Measurements from ENCODE around the gene AQP4. TPM values are rescaled to one million over a fixed set of nuclear protein-coding genes. Genes with fewer than 3 reads are reported as not detected.

AQP4 gene
- total RNA-seq, 2 donors from 2014 or later, result 10.0 to 14.9 TPM

DNA sequence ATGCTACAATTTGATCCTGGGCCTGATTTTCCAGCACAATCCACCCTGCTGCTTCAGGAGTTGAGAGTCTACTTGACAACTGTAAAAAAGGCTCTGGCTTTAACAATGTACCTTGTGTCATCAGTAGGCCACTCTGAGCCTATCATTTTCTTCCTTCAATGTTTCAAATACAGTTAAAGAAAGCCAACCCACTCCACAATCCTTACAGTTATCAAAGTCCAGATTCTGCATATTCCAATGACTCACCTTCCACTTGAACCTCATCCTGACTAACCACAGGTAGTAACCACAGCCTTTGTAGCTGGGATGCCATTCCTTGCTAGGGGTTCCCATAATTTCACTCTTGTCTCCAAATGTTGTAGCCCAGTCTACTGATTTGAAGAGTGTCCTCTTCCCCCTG, 35.5 kb upstream of the AQP4 start:
- Histone ChIP-seq H3K4me1 (no peaks in the 10 kb centered on the region), H3K27me3 (no peaks in the 10 kb centered on the region), H3K36me3 (no peaks in the 10 kb centered on the region), H3K9me3 (no peaks in the 10 kb centered on the region), H3K4me3 (no peak overlapping the region), H3K27ac (no peak overlapping the region)
- no peak for DNase-seq (ENCODE audit: low spot score)
- TF ChIP-seq, protein P1, sequence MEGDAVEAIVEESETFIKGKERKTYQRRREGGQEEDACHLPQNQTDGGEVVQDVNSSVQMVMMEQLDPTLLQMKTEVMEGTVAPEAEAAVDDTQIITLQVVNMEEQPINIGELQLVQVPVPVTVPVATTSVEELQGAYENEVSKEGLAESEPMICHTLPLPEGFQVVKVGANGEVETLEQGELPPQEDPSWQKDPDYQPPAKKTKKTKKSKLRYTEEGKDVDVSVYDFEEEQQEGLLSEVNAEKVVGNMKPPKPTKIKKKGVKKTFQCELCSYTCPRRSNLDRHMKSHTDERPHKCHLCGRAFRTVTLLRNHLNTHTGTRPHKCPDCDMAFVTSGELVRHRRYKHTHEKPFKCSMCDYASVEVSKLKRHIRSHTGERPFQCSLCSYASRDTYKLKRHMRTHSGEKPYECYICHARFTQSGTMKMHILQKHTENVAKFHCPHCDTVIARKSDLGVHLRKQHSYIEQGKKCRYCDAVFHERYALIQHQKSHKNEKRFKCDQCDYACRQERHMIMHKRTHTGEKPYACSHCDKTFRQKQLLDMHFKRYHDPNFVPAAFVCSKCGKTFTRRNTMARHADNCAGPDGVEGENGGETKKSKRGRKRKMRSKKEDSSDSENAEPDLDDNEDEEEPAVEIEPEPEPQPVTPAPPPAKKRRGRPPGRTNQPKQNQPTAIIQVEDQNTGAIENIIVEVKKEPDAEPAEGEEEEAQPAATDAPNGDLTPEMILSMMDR (IDR thresholded peaks at IDR 0.05), result no peak

DNA sequence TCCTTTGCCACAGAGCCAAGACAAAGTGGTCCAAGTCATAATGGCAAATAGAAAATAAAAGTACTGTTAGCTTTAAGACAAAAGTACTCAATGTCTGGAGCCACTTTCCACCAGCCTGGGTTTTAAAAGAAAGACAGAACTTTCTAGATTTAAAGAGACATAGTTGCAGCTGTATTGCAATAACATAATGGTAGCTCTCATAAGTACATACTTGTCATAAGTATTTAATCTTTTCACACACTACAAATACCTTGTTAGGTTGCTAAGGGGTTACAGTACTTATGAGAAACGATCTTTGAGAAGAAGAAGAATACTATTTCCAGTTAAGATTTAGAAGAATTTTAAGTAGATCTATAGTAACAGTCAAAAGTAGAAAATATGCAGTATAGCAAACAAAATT, 28.9 kb upstream of the AQP4 start:
- Histone ChIP-seq H3K27ac (no peak overlapping the region), H3K4me1 (no peaks in the 10 kb centered on the region), H3K9me3 (no peaks in the 10 kb centered on the region), H3K36me3 (no peaks in the 10 kb centered on the region), H3K4me3 (no peak overlapping the region), H3K27me3 (no peaks in the 10 kb centered on the region)
- no peak for DNase-seq (ENCODE audit: low spot score)
- TF ChIP-seq, protein P1 (IDR thresholded peaks at IDR 0.05), result no peak

DNA sequence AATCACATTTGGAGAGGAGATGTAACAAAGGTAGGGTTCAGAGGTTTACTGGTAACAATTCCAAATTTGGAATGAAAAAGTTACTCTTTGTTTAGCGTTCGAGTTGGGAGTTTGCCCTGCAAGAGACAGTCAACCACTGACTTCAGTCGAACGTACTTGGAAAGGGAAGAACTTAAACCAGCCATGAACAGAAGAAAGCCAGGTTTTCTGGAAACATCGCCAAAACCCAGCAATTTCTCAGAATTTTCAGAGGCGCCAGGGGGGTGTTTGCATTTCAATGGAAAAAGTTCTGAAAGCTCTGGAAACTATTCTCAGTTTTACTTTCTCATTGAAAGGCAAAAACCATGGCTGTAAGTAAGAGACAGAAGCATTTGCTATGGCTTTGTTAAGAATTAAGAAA, 28.5 kb upstream of the AQP4 start:
- DNase-seq (ENCODE audit: low spot score), result no peak
- Histone ChIP-seq H3K4me1 (no peaks in the 10 kb centered on the region), H3K36me3 (no peaks in the 10 kb centered on the region), H3K27ac (no peak overlapping the region), H3K9me3 (no peaks in the 10 kb centered on the region), H3K27me3 (no peaks in the 10 kb centered on the region), H3K4me3 (no peak overlapping the region)
- TF ChIP-seq, protein P1 (IDR thresholded peaks at IDR 0.05), result no peak

DNA sequence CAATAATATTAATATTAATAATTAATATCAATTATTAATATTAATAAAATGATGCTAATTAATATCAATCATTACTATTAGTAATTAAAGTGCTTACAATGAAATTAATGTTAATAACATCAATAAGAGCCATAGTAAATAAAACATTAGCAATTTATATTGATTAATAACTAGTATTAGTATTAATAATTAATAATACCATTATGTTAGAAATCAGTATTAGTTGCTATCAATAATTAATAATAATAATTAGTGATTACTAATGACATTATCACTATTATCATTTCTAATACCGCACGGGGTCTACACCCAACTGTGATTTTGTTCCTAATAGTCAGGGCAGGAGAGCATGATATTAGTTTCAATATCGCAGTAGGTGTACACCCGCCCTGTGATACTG, 22.8 kb upstream of the AQP4 start:
- no peak for DNase-seq (ENCODE audit: low spot score)
- no peak overlapping the region for H3K27ac ChIP-seq
- no peaks in the 10 kb centered on the region for H3K27me3 ChIP-seq
- H3K4me3 ChIP-seq, result no peak overlapping the region
- no peaks in the 10 kb centered on the region for H3K36me3 ChIP-seq
- H3K9me3 ChIP-seq, result no peaks in the 10 kb centered on the region
- H3K4me1 ChIP-seq, result no peaks in the 10 kb centered on the region
- TF ChIP-seq, protein P1 (IDR thresholded peaks at IDR 0.05), result no peak

DNA sequence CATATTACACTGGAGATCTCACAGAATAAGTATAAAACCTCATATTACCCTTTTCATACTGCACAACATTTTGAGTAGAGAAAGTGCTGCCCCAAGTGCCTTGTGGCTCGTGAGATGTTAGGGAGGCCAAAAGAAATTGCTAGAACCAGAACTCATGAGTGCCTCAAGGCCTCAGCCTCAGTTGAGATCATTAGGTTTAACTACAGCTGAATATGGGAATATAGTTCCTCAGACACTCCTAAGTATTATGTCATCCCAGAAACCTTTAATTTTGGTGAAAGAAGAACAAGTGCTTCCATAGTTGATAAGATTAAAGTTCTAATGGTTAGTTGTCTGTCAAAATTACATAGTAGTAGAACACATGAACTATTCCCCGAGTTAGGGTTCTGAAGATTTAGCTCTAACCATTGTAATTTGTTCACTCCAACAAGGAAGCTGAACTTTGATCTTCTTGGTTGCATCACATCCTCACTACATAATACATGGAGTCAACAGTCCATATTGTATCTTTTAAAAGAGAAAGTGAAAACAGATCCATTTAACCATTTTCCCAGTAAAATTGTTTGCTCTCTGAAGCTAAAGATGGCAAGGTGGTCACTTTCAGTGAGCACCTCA, 9.6 kb upstream of the AQP4 start:
- no peak for DNase-seq (ENCODE audit: low spot score)
- no peak overlapping the region for H3K4me3 ChIP-seq
- H3K4me1 ChIP-seq, result no peaks in the 10 kb centered on the region
- H3K36me3 ChIP-seq, result no peaks in the 10 kb centered on the region
- H3K27ac ChIP-seq, result no peak overlapping the region
- H3K9me3 ChIP-seq, result no peaks in the 10 kb centered on the region
- TF ChIP-seq, protein P1 (IDR thresholded peaks at IDR 0.05), result no peak
- peaks cover 0 to 2% of the 10 kb centered on the region in 2 donors for H3K27me3 ChIP-seq

DNA sequence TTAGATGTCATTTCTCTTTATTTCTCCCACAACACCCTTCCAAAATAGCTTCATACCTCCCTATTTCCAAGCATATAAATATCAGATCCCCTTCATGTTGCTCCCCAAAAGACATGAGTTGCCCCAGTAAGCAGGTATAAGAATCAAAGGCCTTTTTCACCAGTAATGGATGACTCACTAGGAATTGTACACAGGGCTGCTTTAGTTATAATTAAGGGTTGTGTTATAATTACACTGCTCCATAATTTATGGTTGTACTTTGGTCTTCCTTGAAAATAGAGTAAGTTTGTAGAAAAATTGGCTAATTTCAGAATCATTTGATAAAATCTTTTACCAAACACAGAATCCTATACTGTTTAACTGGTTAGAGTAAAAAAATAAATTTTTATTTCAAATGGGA, 8.8 kb upstream of the AQP4 start:
- TF ChIP-seq, protein P1 (IDR thresholded peaks at IDR 0.05), result no peak
- no peaks in the 10 kb centered on the region for H3K36me3 ChIP-seq
- H3K27ac ChIP-seq, result no peak overlapping the region
- peaks cover 0 to 2% of the 10 kb centered on the region in 2 donors for H3K27me3 ChIP-seq
- no peak overlapping the region for H3K4me3 ChIP-seq
- H3K9me3 ChIP-seq, result no peaks in the 10 kb centered on the region
- H3K4me1 ChIP-seq, result peaks cover 0 to 2% of the 10 kb centered on the region in 2 donors
- DNase-seq (ENCODE audit: low spot score), result no peak
